Thoracic aorta (tissue), 2 donors: ENCODE results near the gene TCL1A. TPM values are rescaled to one million over a fixed set of nuclear protein-coding genes. Genes with fewer than 3 reads are reported as not detected.
"Not testable (repeated sequence)": the region's sequence is repeated elsewhere in the genome, so short reads cannot be mapped to it uniquely, and the experiment has no call there.

Source experiments
- ATAC-seq: fragments of 150-250 bp; one replicate; pipeline ENCODE4 v1.8.0; 2017; ENCODE audit warnings: low read depth; ENCODE audit not compliant: insufficient number of reproducible peaks, low FRiP score
- DNase-seq: peaks from one replicate; pipeline ENCODE4 v3.0.0-alpha.2; 2020; ENCODE audit warnings: low spot score
- H3K27ac ChIP-seq, 2 donors: fragments of 200-600 bp; sonication (generic); 1 replicate in 1 of 2; 2 replicates in 1 of 2; pipeline ENCODE4 v1.5.1; 2016; ENCODE audit warnings: mild to moderate bottlenecking in 2 of 2, moderate library complexity in 2 of 2
- H3K27me3 ChIP-seq: fragments of 200-600 bp; sonication (generic); replicated peaks from 2 replicates; pipeline ENCODE4 v1.6.0; 2016; ENCODE audit warnings: mild to moderate bottlenecking; ENCODE audit not compliant: insufficient read depth
- H3K36me3 ChIP-seq: fragments of 200-600 bp; sonication (generic); one replicate; pipeline ENCODE4 v1.5.1; 2016
- H3K4me1 ChIP-seq, 2 donors: fragments of 200-600 bp; sonication (generic); 1 replicate in 1 of 2; 2 replicates in 1 of 2; pipeline versions ENCODE4 v1.5.1 to v1.6.0; 2016; ENCODE audit warnings: low read depth in 2 of 2, mild to moderate bottlenecking in 1 of 2; ENCODE audit not compliant: control insufficient read depth in 1 of 2
- H3K4me3 ChIP-seq: fragments of 200-600 bp; sonication (generic); 2 replicates; pipeline ENCODE4 v1.5.1; 2016; ENCODE audit warnings: mild to moderate bottlenecking
- H3K9me3 ChIP-seq: fragments of 200-600 bp; sonication (generic); 2 replicates; pipeline ENCODE4 v1.5.1; 2016
- total RNA-seq, 2 donors: library from RNA; depleted of rRNA; stranded (reverse); fragments of >200 nt; gene quantifications; one replicate each; pipeline versions ENCODE4 v1.1.0 to v1.2.3, GENCODE V29; 2016
- TF ChIP-seq, protein P1 (sequence below): fragments of 200-600 bp; sonication (generic); IDR thresholded peaks from one replicate; pipeline ENCODE4 v1.5.1; 2019; ENCODE audit warnings: antibody characterized with exemption

The TCL1A gene
- total RNA-seq, 2 donors from 2014 or later: not detected

DNA sequence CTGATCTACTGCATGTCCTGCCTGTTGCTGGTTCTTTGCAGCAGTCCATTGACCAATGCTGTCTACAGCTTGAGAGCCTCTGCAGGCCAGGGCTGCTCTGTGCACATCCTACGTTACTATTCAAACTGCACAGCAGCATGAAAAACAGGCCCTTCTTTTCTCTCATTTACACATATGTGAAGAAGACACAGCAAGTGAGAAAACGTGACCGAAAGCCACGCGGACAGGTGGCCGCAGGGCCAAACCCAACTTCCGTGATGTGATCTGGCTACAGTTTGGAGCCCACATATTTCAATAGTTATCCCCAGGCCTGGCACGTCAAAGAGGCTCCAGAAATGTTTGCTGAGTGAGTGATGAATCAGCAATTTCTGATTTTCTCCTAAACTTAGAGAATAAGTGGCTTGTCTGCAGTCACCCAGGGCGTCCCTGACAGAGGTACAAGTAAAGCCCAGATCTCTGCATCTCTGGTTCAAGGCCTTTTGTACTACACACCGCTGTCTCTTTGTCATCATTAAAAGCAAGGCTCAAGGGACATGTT lies 45.6 kb downstream of the TCL1A start:
- Histone ChIP-seq H3K4me1 (peaks cover 0 to 7% of the 10 kb centered on the region in 2 donors), H3K27me3 (no peaks in the 10 kb centered on the region), H3K9me3 (no peaks in the 10 kb centered on the region), H3K27ac (no peak overlapping the region), H3K4me3 (no peak overlapping the region), H3K36me3 (no peaks in the 10 kb centered on the region)
- ATAC-seq: no peak
- TF ChIP-seq, protein P1, sequence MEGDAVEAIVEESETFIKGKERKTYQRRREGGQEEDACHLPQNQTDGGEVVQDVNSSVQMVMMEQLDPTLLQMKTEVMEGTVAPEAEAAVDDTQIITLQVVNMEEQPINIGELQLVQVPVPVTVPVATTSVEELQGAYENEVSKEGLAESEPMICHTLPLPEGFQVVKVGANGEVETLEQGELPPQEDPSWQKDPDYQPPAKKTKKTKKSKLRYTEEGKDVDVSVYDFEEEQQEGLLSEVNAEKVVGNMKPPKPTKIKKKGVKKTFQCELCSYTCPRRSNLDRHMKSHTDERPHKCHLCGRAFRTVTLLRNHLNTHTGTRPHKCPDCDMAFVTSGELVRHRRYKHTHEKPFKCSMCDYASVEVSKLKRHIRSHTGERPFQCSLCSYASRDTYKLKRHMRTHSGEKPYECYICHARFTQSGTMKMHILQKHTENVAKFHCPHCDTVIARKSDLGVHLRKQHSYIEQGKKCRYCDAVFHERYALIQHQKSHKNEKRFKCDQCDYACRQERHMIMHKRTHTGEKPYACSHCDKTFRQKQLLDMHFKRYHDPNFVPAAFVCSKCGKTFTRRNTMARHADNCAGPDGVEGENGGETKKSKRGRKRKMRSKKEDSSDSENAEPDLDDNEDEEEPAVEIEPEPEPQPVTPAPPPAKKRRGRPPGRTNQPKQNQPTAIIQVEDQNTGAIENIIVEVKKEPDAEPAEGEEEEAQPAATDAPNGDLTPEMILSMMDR: no peak
- DNase-seq: no peak

DNA sequence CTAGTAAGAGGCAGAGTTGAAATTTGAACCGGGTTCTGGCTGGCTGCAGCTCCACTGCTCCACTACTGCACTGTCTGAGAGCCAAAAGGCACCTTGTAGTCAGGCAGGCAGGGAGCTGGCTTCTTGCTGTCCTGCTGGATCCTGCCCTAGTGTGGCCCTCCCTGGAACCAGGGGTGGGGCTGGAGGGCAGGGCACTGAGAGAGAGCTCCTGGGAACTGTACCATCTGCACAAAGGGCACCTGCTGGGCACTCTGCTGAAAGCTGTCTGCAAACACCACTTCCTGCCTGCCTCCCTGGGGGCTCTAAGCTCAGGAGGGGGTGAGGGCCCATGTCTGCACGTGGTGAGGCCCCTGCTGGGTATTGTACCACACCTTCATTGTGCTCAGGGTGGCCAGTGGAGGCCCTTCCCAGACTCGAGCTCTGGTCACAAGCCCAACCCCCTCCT lies 46.7 kb downstream of the TCL1A start:
- peaks cover 2 to 18% of the 10 kb centered on the region in 2 donors for H3K4me1 ChIP-seq
- no peaks in the 10 kb centered on the region for H3K27me3 ChIP-seq
- TF ChIP-seq, protein P1: no peak
- no peak for ATAC-seq
- H3K36me3 ChIP-seq: no peaks in the 10 kb centered on the region
- H3K27ac ChIP-seq: no peak overlapping the region
- H3K9me3 ChIP-seq: no peaks in the 10 kb centered on the region
- H3K4me3 ChIP-seq: no peak overlapping the region
- DNase-seq: no peak

DNA sequence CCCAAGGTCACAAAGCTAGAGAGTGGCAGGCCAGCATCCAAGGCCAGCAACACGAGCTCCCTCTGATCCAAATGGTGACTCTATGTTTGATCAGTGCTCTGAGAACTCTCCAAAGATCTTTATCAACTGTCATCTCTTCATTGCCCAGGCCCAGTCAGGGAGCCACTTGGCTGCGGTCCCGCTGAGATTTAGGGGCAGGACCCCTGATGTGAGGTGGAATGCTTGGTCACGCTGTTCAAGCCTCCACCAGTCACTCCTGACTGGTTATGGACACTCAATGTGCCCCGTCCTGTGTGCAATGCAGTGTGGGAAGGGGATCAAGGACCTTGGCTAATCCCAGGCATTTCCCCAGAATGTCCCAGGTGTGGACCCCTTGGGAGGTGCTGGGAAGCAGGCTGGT lies 47.5 kb downstream of the TCL1A start:
- no peaks in the 10 kb centered on the region for H3K36me3 ChIP-seq

DNA sequence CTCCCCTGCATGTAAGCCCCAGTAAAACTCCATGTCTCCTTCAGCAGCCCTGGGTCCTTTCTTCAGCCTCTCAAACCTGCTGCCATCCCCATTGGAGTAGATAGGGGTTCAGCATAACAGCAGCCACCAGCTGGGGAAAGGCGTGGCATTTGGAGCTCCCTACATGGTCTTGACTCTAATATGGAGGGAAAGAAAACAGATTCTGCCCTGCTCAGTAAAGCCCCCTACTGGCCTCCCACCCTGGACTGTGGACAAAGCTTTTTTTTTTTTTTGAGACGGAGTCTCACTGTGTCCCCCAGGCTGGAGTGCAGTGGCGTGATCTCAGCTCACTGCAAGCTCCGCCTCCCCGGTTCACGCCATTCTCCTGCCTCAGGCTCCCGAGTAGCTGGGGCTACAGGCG lies 48.4 kb downstream of the TCL1A start:
- not testable (repeated sequence) for H3K27ac ChIP-seq, H3K9me3 ChIP-seq, ATAC-seq, H3K4me3 ChIP-seq, DNase-seq, H3K27me3 ChIP-seq, H3K36me3 ChIP-seq
- peaks cover 5 to 21% of the 10 kb centered on the region in 2 donors for H3K4me1 ChIP-seq

More for the DNA sequence above, 47.5 kb downstream of the TCL1A start:
- Histone ChIP-seq H3K4me1 (peaks cover 5 to 18% of the 10 kb centered on the region in 2 donors), H3K27ac (no peak overlapping the region), H3K9me3 (no peaks in the 10 kb centered on the region), H3K4me3 (no peak overlapping the region), H3K27me3 (no peaks in the 10 kb centered on the region)
- TF ChIP-seq, protein P1: no peak
- DNase-seq (no peak), ATAC-seq (no peak)

DNA sequence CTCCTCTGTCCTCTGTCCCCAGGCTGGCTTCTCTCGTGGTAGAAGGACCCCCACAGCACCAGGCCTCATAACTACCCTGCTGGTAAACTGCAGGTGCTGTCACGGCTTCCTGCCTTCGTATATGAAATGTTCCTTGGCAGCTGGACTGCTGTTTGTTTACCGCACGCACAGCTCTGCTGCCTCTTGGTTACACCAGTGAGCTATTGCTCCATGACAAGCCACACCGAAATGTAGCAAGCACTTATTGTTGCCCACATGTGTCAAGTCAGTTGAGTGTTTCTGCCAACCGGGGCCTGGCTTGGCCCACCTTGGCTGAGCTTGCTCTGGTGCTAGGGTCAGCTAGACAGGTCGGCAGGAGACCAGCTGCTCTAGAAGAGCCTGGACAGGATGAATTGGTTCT lies 49.4 kb downstream of the TCL1A start:
- Histone ChIP-seq H3K36me3 (no peaks in the 10 kb centered on the region), H3K4me1 (peaks cover 5 to 24% of the 10 kb centered on the region in 2 donors), H3K9me3 (no peaks in the 10 kb centered on the region), H3K4me3 (no peak overlapping the region), H3K27ac (no peak overlapping the region), H3K27me3 (no peaks in the 10 kb centered on the region)
- DNase-seq (no peak), ATAC-seq (no peak)
- TF ChIP-seq, protein P1: no peak

DNA sequence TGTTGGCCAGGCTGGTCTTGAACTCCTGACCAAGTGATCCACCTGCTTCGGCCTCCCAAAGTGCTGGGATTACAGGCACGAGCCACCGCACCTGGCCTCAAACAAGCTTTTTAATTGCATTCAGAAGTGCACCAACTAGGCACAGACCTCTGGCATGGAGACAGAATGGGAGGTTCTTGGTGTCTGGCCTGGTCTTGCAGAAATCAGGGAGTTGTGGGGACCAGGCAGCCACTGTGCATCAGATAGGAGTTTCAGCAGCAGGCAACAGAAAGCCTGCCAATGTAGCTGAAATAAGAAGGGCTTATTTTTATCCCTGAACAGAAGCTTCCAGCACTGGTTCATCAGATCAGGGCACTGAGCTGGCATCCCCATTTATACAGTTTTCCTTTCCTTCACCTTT lies 49.9 kb downstream of the TCL1A start:
- Histone ChIP-seq H3K27me3 (no peaks in the 10 kb centered on the region), H3K4me3 (no peak overlapping the region), H3K9me3 (no peaks in the 10 kb centered on the region), H3K4me1 (peaks cover 5 to 24% of the 10 kb centered on the region in 2 donors), H3K27ac (no peak overlapping the region), H3K36me3 (no peaks in the 10 kb centered on the region)
- TF ChIP-seq, protein P1: no peak
- ATAC-seq: no peak
- no peak for DNase-seq
